HepG2 (cell line): ENCODE measurements around the gene SERPINE2. TPM values are rescaled to one million over a fixed set of nuclear protein-coding genes. Genes with fewer than 3 reads are reported as not detected.

ENCODE experiments used
- CEBPG ChIP-seq: IDR thresholded peaks from 2 replicates; pipeline ENCODE4 v1.6.1; 2016
- EP300 ChIP-seq, 3 experiments: sonication (generic) in 1 of 3; formaldehyde crosslinking in 1 of 3; IDR thresholded peaks; 2 replicates each; pipeline versions ENCODE4 v1.5.1 to v1.6.1; 2011 to 2020; ENCODE audit warnings: low read depth in 2 of 3, low read length in 2 of 3, borderline replicate concordance in 1 of 3, improper control_type of control experiment in 1 of 3, mild to moderate bottlenecking in 1 of 3, missing genetic modification reagents in 1 of 3, moderate library complexity in 1 of 3
- NFRKB ChIP-seq: fragments of 450-650 bp; IDR thresholded peaks from 2 replicates; pipeline ENCODE4 v1.6.1; 2017
- POLR2A ChIP-seq, 2 experiments: IDR thresholded peaks; 2 replicates each; pipeline ENCODE4 v1.6.1; 2011; ENCODE audit warnings: low read depth in 2 of 2, low read length in 2 of 2, mild to moderate bottlenecking in 1 of 2, moderate library complexity in 1 of 2; ENCODE audit not compliant: insufficient read depth in 1 of 2
- RERE ChIP-seq: IDR thresholded peaks from 2 replicates; pipeline ENCODE4 v1.6.1; 2016; ENCODE audit warnings: low read depth, missing genetic modification reagents, missing compliant biosample characterization
- SCMH1 ChIP-seq: sonication (generic); formaldehyde crosslinking; IDR thresholded peaks from 2 replicates; pipeline ENCODE4 v1.9.0; 2021; ENCODE audit warnings: missing genetic modification reagents, mild to moderate bottlenecking, borderline replicate concordance
- SMC3 ChIP-seq: IDR thresholded peaks from 2 replicates; pipeline ENCODE4 v1.6.1; 2011; ENCODE audit warnings: low read length, improper control_type of control experiment
- TIGD3 ChIP-seq: sonication (generic); formaldehyde crosslinking; IDR thresholded peaks from 2 replicates; pipeline ENCODE4 v1.5.1; 2020; ENCODE audit warnings: mild to moderate bottlenecking, missing genetic modification reagents, borderline replicate concordance
- ZBTB43 ChIP-seq: sonication (generic); formaldehyde crosslinking; conservative IDR thresholded peaks from 2 replicates; pipeline ENCODE4 v1.4.0; 2020; ENCODE audit warnings: missing genetic modification reagents
- ZC3H13 ChIP-seq: sonication (generic); formaldehyde crosslinking; IDR thresholded peaks from 2 replicates; pipeline ENCODE4 v1.8.1; 2023; ENCODE audit warnings: mild to moderate bottlenecking, missing genetic modification reagents, moderate library complexity
- ZFP1 ChIP-seq: IDR thresholded peaks from 2 replicates; pipeline ENCODE4 v1.6.1; 2016
- polyA plus RNA-seq, 8 experiments: library from polyadenylated mRNA; depleted of rRNA in 3 of 8; stranded (reverse) in 7 of 8; unstranded in 1 of 8; fragments of >200 nt; fragmentation: Illumina TruSeq in 4 of 8; extraction: Trizol in 4 of 8; gene quantifications; 2 replicates each; pipeline versions ENCODE4 v1.2.1 to v1.2.3, GENCODE V29; 2011 to 2016; ENCODE audit warnings: low read depth in 4 of 8, missing spikeins in 1 of 8, mixed read lengths in 1 of 8; ENCODE audit not compliant: insufficient read depth in 1 of 8
- total RNA-seq, 5 experiments: library from RNA; depleted of rRNA; stranded (reverse); fragments of >200 nt; fragmentation: Illumina TruSeq; extraction: Trizol; gene quantifications; 2 replicates each; pipeline ENCODE4 v1.2.3, GENCODE V29; 2016; ENCODE audit warnings: low read depth in 1 of 5
- TF ChIP-seq, protein P1 (sequence below): sonication (generic); formaldehyde crosslinking; IDR thresholded peaks from 2 replicates; pipeline ENCODE4 v1.8.0; 2022; ENCODE audit warnings: missing genetic modification reagents, mild to moderate bottlenecking, borderline replicate concordance
- TF ChIP-seq, protein P2 (sequence below): sonication (generic); formaldehyde crosslinking; conservative IDR thresholded peaks from 2 replicates; pipeline ENCODE4 v1.4.0; 2020; ENCODE audit warnings: missing genetic modification reagents
- TF ChIP-seq, protein P3 (sequence below): IDR thresholded peaks from 2 replicates; pipeline ENCODE4 v1.6.1; 2016; ENCODE audit warnings: missing compliant biosample characterization, missing genetic modification reagents, borderline replicate concordance

SERPINE2 gene
- total and polyA plus RNA-seq, 2 of the 13 experiments (the other 11 are each of a cell fraction or from before 2014, with no cell fraction given), result 7.9 to 18.1 TPM

DNA sequence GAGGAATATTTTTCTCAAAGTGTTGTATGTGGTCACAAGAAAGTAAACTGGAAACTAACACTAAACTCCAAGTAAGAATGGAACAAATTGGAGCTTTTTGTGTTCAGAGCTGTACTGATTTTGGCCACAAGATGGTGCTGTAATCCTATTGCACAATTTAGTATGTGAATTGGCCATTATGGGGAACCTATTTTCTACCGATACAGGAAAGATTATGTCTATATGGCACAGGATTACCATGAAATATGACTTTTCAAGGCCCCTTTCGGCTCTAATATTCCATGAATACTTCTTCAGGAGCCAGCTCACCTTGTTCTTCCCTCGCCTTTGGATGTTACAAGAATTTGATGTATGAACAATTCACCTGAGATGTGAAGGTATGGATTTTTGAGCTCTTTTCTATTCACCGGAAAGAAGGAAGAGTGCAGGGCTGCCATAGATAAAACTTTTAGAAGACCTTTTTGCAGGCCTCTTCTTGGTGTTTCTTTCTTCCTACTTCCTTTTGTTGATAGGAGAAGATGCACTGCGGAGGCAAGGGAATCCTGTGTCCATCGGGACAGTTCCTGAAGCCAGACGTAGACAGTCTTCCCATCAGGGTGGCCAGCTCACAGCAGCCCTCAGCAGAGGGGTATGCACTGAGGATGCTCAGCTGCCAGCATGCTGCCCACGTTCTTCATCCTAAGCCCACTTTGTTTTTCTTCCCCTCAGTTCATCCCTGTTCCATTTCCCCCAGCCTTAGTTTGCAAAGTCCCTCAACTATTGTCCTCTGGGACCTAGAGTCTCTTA, 68.5 kb downstream of the SERPINE2 start (continued):
- TF ChIP-seq RERE, result no peak
- TF ChIP-seq, protein P1, sequence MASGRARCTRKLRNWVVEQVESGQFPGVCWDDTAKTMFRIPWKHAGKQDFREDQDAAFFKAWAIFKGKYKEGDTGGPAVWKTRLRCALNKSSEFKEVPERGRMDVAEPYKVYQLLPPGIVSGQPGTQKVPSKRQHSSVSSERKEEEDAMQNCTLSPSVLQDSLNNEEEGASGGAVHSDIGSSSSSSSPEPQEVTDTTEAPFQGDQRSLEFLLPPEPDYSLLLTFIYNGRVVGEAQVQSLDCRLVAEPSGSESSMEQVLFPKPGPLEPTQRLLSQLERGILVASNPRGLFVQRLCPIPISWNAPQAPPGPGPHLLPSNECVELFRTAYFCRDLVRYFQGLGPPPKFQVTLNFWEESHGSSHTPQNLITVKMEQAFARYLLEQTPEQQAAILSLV (CRISPR knock-in tag), result no peak
- TF ChIP-seq, protein P2, sequence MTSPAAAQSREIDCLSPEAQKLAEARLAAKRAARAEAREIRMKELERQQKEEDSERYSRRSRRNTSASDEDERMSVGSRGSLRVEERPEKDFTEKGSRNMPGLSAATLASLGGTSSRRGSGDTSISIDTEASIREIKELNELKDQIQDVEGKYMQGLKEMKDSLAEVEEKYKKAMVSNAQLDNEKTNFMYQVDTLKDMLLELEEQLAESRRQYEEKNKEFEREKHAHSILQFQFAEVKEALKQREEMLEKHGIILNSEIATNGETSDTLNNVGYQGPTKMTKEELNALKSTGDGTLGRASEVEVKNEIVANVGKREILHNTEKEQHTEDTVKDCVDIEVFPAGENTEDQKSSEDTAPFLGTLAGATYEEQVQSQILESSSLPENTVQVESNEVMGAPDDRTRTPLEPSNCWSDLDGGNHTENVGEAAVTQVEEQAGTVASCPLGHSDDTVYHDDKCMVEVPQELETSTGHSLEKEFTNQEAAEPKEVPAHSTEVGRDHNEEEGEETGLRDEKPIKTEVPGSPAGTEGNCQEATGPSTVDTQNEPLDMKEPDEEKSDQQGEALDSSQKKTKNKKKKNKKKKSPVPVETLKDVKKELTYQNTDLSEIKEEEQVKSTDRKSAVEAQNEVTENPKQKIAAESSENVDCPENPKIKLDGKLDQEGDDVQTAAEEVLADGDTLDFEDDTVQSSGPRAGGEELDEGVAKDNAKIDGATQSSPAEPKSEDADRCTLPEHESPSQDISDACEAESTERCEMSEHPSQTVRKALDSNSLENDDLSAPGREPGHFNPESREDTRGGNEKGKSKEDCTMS, result no peak
- TF ChIP-seq ZC3H13 (CRISPR knock-in tag), result no peak
- peak in 1 of 2 experiments; percentile 25; a peak in 1 of 4 replicates for TF ChIP-seq EP300 (IDR thresholded peaks at IDR 0.05; ENCODE audit: low read depth in 2 of 2, low read length in 2 of 2)
- no peak for TF ChIP-seq EP300 (CRISPR knock-in tag; IDR thresholded peaks at IDR 0.05; ENCODE audit: borderline replicate concordance)
- no peak for TF ChIP-seq ZFP1 (CRISPR knock-in tag)
- TF ChIP-seq ZBTB43 (CRISPR knock-in tag), result no peak
- TF ChIP-seq SMC3, result peak; percentile 98
- peak; percentile 94 for TF ChIP-seq CEBPG (CRISPR knock-in tag)
- TF ChIP-seq SCMH1 (CRISPR knock-in tag), result no peak
- no peak for TF ChIP-seq POLR2A (IDR thresholded peaks at IDR 0.05; ENCODE audit: insufficient read depth in 1 of 2, low read depth in 2 of 2, low read length in 2 of 2)
- TF ChIP-seq, protein P3, sequence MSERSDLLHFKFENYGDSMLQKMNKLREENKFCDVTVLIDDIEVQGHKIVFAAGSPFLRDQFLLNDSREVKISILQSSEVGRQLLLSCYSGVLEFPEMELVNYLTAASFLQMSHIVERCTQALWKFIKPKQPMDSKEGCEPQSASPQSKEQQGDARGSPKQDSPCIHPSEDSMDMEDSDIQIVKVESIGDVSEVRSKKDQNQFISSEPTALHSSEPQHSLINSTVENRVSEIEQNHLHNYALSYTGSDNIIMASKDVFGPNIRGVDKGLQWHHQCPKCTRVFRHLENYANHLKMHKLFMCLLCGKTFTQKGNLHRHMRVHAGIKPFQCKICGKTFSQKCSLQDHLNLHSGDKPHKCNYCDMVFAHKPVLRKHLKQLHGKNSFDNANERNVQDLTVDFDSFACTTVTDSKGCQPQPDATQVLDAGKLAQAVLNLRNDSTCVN (CRISPR knock-in tag), result no peak
- TF ChIP-seq NFRKB, result no peak
- no peak for TF ChIP-seq TIGD3 (CRISPR knock-in tag)
